HEK293 (cell line): ENCODE measurements around the gene RDH5.

Experiments
- CTCF ChIA-PET: fragments of 350-600 bp; formaldehyde crosslinking; extraction: SDS; loops from one replicate; lab custom pipeline; 2021; ENCODE audit warnings: antibody characterized with exemption; lab: Yijun Ruan, JAX
- POLR2A ChIA-PET: fragments of 300-600 bp; formaldehyde crosslinking; extraction: SDS; loops from one replicate; lab custom pipeline; 2020; ENCODE audit warnings: antibody characterized with exemption, inconsistent platforms; lab: Yijun Ruan, JAX
- H3K27ac ChIP-seq: fragments of 200-500 bp; sonication (Bioruptor generic); 2 replicates; pipeline ENCODE4 v1.5.1; 2014; ENCODE audit warnings: low read depth, low read length, control low read depth, inconsistent platforms; ENCODE audit errors: extremely low read depth
- H3K36me3 ChIP-seq, 2 experiments: fragments of 200-500 bp in 1 of 2; sonication (Bioruptor generic) in 1 of 2; 1 replicate in 1 of 2; 2 replicates in 1 of 2; pipeline ENCODE4 v1.5.1; 2014 to 2017; ENCODE audit warnings: inconsistent platforms in 2 of 2, low read length in 2 of 2; ENCODE audit not compliant: control insufficient read depth in 2 of 2, insufficient read depth in 1 of 2
- H3K4me1 ChIP-seq: fragments of 200-500 bp; sonication (Bioruptor generic); 2 replicates; pipeline ENCODE4 v1.5.1; 2014; ENCODE audit warnings: mild to moderate bottlenecking, low read length, inconsistent platforms; ENCODE audit not compliant: control insufficient read depth, insufficient read depth
- H3K4me3 ChIP-seq: 2 replicates; pipeline ENCODE4 v1.5.1; 2011; ENCODE audit warnings: low read depth, mild to moderate bottlenecking, control low read depth, low read length, moderate library complexity
- H3K9me3 ChIP-seq: fragments of 200-500 bp; sonication (Bioruptor generic); 2 replicates; pipeline ENCODE4 v1.5.1; 2014; ENCODE audit warnings: low read depth, low read length, inconsistent platforms; ENCODE audit not compliant: control insufficient read depth, insufficient read depth
- ATF2 ChIP-seq: fragments of 450-650 bp; formaldehyde crosslinking; IDR thresholded peaks from 2 replicates; pipeline ENCODE4 v1.5.1; 2016; ENCODE audit warnings: missing biosample characterization, missing genetic modification characterization, low read depth
- GLI4 ChIP-seq: fragments of 450-650 bp; formaldehyde crosslinking; IDR thresholded peaks from 2 replicates; pipeline ENCODE4 v1.5.1; 2016; ENCODE audit warnings: missing biosample characterization, missing genetic modification characterization
- GLIS1 ChIP-seq: fragments of 450-650 bp; formaldehyde crosslinking; IDR thresholded peaks from 2 replicates; pipeline ENCODE4 v1.5.1; 2016; ENCODE audit warnings: missing biosample characterization, missing genetic modification characterization
- HIC1 ChIP-seq: fragments of 450-650 bp; formaldehyde crosslinking; IDR thresholded peaks from 2 replicates; pipeline ENCODE4 v1.5.1; 2016; ENCODE audit warnings: missing biosample characterization, missing genetic modification characterization
- IKZF3 ChIP-seq: fragments of 450-650 bp; IDR thresholded peaks from 2 replicates; pipeline ENCODE4 v1.5.0; 2018; ENCODE audit warnings: missing biosample characterization, mild to moderate bottlenecking, missing genetic modification characterization, moderate library complexity
- KLF16 ChIP-seq: fragments of 450-650 bp; formaldehyde crosslinking; IDR thresholded peaks from 2 replicates; pipeline ENCODE4 v1.5.1; 2017; ENCODE audit warnings: missing biosample characterization, missing genetic modification characterization
- TCF7L2 ChIP-seq: IDR thresholded peaks from 2 replicates; pipeline ENCODE4 v1.6.1; 2011; ENCODE audit warnings: low read depth, mild to moderate bottlenecking, inconsistent platforms, low read length, moderate library complexity, borderline replicate concordance
- ZBTB17 ChIP-seq: fragments of 450-650 bp; formaldehyde crosslinking; IDR thresholded peaks from 2 replicates; pipeline ENCODE4 v1.5.1; 2016; ENCODE audit warnings: missing biosample characterization, missing genetic modification characterization
- ZBTB26 ChIP-seq: fragments of 450-650 bp; formaldehyde crosslinking; optimal IDR thresholded peaks from 2 replicates; pipeline ENCODE3; 2016; ENCODE audit warnings: missing biosample characterization, mild to moderate bottlenecking, missing genetic modification characterization
- ZNF155 ChIP-seq: fragments of 450-650 bp; formaldehyde crosslinking; IDR thresholded peaks from 2 replicates; pipeline ENCODE4 v1.5.1; 2016; ENCODE audit warnings: missing biosample characterization, missing genetic modification characterization
- ZNF157 ChIP-seq: fragments of 450-650 bp; formaldehyde crosslinking; IDR thresholded peaks from 2 replicates; pipeline ENCODE4 v1.5.1; 2016; ENCODE audit warnings: missing biosample characterization, missing genetic modification characterization
- ZNF302 ChIP-seq: fragments of 450-650 bp; formaldehyde crosslinking; IDR thresholded peaks from 2 replicates; pipeline ENCODE4 v1.5.1; 2016; ENCODE audit warnings: missing biosample characterization, missing genetic modification characterization, low read depth
- ZNF600 ChIP-seq: fragments of 450-650 bp; formaldehyde crosslinking; IDR thresholded peaks from 2 replicates; pipeline ENCODE4 v1.5.1; 2016; ENCODE audit warnings: missing biosample characterization, missing genetic modification characterization
- ZNF792 ChIP-seq: fragments of 450-650 bp; formaldehyde crosslinking; IDR thresholded peaks from 2 replicates; pipeline ENCODE4 v1.5.1; 2016; ENCODE audit warnings: missing biosample characterization, missing genetic modification characterization
- ZSCAN16 ChIP-seq: fragments of 450-650 bp; formaldehyde crosslinking; IDR thresholded peaks from 2 replicates; pipeline ENCODE4 v1.5.1; 2016; ENCODE audit warnings: missing biosample characterization, missing genetic modification characterization
- TF ChIP-seq, protein P1 (sequence below): fragments of 450-650 bp; formaldehyde crosslinking; IDR thresholded peaks from 2 replicates; pipeline ENCODE4 v1.5.1; 2016; ENCODE audit warnings: missing biosample characterization, missing genetic modification characterization

RDH5 gene

DNA sequence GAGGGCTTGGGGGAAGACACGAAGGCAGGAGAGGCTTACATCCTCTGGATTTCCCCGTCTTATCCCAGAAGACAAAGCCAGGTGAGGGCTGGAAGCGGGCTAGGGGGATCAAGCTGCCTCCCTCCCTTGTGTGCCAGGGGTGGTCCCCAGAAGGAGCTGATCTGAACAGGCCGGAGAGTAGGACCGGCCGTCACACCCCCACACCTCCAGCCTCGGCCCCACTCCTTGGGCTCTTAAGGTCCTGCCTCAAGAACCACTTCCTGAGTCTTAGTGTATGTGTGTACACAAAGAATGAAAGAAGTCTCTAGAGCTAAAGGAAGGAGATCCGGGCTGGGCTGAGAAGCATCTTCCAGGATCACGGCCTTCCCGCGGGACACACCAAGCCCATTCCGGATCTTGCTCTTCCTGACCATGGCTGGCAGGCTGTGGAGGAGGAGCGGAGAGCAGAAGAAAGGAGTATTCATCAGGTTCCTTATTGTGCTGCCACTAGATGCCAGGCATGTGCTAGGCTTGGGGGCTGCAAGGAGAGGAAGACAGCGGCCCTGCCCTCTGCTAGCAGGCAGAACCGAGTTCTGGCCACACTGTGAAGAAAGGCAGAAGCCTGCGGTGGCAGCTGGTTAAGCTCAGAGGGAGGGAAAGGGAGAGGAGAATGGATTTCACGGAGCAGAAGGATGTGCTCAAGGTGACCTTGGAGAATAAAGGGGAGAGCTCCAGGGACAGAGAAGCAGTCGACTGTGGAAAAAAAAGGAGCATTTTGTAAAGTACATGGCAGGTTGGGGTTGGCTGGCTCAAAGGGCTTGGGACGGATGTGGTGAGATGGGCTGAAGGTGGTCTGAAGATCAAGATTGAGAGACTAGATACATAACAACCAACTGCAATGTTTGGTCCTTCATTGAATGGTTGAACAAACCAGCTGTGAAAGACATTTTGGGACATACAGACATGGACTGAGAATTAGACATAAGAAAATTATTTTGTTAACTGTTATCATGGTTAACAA, 9.9 kb downstream of the RDH5 start (continued):
- no peak for TF ChIP-seq TCF7L2
- no peak for TF ChIP-seq ZNF792 (tag by site-specific recombination)
- peak; percentile 90 for TF ChIP-seq ZNF600 (tag by site-specific recombination)
- TF ChIP-seq ZBTB17 (tag by site-specific recombination) = peak; percentile 70
- no peak for TF ChIP-seq ZNF157 (tag by site-specific recombination)
- TF ChIP-seq, all 188 proteins: peak for 5

DNA sequence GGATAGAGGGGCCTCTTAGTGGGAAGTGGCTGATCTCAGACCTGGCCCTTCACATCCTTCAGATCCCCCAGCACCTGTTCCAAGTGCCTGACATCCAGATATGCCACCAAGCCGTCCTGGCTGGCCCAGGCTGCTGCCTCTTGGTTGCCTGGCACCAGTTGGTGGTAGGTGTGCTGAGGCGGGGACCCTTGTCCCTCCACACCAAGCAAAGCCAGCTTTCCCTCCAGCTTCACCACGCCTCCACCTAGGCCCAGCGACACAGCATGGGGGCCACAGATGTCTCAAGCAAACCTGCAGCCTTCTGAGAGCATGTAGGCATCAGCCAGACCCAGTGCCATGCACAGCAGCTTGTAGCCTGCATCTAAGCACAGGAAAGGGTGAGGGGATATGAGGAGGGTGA, 12.1 kb downstream of the RDH5 start:
- H3K4me1 ChIP-seq = peaks cover under 1% of the 10 kb centered on the region; the same call in 1 of the 2 replicates
- H3K9me3 ChIP-seq = no peaks in the 10 kb centered on the region
- TF ChIP-seq ATF2 (tag by site-specific recombination) (no peak), HIC1 (tag by site-specific recombination) (no peak), GLI4 (tag by site-specific recombination) (no peak), IKZF3 (tag by site-specific recombination) (no peak)
- CTCF ChIA-PET = interaction anchor here (0.6 kb wide), 2 partner anchors 20 to 205 kb away, joined by 3 read pairs; no protein-coding TSS in a partner anchor
- H3K27ac ChIP-seq = no peak overlapping the region
- POLR2A ChIA-PET = interaction anchor here (0.5 kb wide), 1 partner anchor 136 kb away, joined by 3 read pairs; no protein-coding TSS in a partner anchor
- H3K4me3 ChIP-seq = no peak overlapping the region
- H3K36me3 ChIP-seq = peaks cover 0 to 5% of the 10 kb centered on the region in 2 experiments; a peak in 1 of 3 replicates

GRCh38 chr12:55733021-55733555, 12.9 kb downstream of the RDH5 start:
- H3K36me3 ChIP-seq = no peaks in the 10 kb centered on the region
- ChIA-PET CTCF (no interaction called here), POLR2A (interaction anchor here (1.4 kb wide), 1 partner anchor 274 kb away, joined by 9 read pairs; no protein-coding TSS in a partner anchor)
- H3K9me3 ChIP-seq = no peaks in the 10 kb centered on the region
- H3K4me3 ChIP-seq = no peak overlapping the region
- H3K4me1 ChIP-seq = peaks cover 8% of the 10 kb centered on the region
- TF ChIP-seq ZNF302 (tag by site-specific recombination) (no peak), ZSCAN16 (tag by site-specific recombination) (no peak), ZBTB26 (tag by site-specific recombination) (peak; percentile 10), KLF16 (tag by site-specific recombination) (no peak), GLIS1 (tag by site-specific recombination) (peak; percentile 52), ZNF155 (tag by site-specific recombination) (no peak), ZNF157 (tag by site-specific recombination) (no peak)
- TF ChIP-seq, protein P1, sequence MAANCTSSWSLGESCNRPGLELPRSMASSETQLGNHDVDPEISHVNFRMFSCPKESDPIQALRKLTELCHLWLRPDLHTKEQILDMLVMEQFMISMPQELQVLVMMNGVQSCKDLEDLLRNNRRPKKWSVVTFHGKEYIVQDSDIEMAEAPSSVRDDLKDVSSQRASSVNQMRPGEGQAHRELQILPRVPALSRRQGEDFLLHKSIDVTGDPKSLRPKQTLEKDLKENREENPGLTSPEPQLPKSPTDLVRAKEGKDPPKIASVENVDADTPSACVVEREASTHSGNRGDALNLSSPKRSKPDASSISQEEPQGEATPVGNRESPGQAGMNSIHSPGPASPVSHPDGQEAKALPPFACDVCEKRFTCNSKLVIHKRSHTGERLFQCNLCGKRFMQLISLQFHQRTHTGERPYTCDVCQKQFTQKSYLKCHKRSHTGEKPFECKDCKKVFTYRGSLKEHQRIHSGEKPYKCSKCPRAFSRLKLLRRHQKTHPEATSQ (tag by site-specific recombination) = no peak
- no peak overlapping the region for H3K27ac ChIP-seq
